Hepatic stellate cell (primary cell): ENCODE data around the gene CCDC184.
"Not testable (repeated sequence)": the region's sequence is repeated elsewhere in the genome, so short reads cannot be mapped to it uniquely, and the experiment has no call there.

Experiments
- DNase-seq: peaks from one replicate; pipeline ENCODE4 v3.0.0; 2011; ENCODE audit warnings: low spot score

CCDC184 gene

GRCh38 chr12:48183091-48183875 lies at the start of gene CCDC184:
TSS of gene CCDC184 (plus strand) at chr12:48183644. CDS start at chr12:48184123, 479 bp downstream.
- peak; percentile 76 for DNase-seq

GRCh38 chr12:48135027-48135426 lies 48.4 kb upstream of the CCDC184 start:
- DNase-seq, result no peak

GRCh38 chr12:48142818-48143674 lies 40.4 kb upstream of the CCDC184 start:
- DNase-seq, result no peak

GRCh38 chr12:48143898-48144297 lies 39.5 kb upstream of the CCDC184 start:
- DNase-seq, result no peak

GRCh38 chr12:48145981-48146380 lies 37.5 kb upstream of the CCDC184 start:
- DNase-seq, result no peak

- DNase-seq, result no peak
Observed at GRCh38 chr12:48151103-48151771, 32.2 kb upstream of the CCDC184 start.

GRCh38 chr12:48155786-48156185 lies 27.7 kb upstream of the CCDC184 start:
- DNase-seq, result not testable (repeated sequence)

GRCh38 chr12:48156652-48157017 lies 26.8 kb upstream of the CCDC184 start:
- peak; percentile 8 for DNase-seq

- peak; percentile 96 for DNase-seq
Observed at GRCh38 chr12:48157018-48157888, 26.2 kb upstream of the CCDC184 start, which contains the start of gene ASB8. TSS of gene ASB8 (minus strand) at chr12:48157515. CDS start at chr12:48153496, 4,019 bp downstream.

- DNase-seq, result no peak
Observed at GRCh38 chr12:48157889-48158370, 25.5 kb upstream of the CCDC184 start.

GRCh38 chr12:48160046-48160445 lies 23.4 kb upstream of the CCDC184 start:
- no peak for DNase-seq

- no peak for DNase-seq
Observed at GRCh38 chr12:48160807-48161206, 22.6 kb upstream of the CCDC184 start.

GRCh38 chr12:48163150-48163747 lies 20.2 kb upstream of the CCDC184 start:
- no peak for DNase-seq

- no peak for DNase-seq
Observed at GRCh38 chr12:48164451-48164850, 19.0 kb upstream of the CCDC184 start.

GRCh38 chr12:48165089-48165981 lies 18.1 kb upstream of the CCDC184 start:
- DNase-seq, result peak; percentile 45

GRCh38 chr12:48169011-48169410 lies 14.4 kb upstream of the CCDC184 start:
- no peak for DNase-seq

GRCh38 chr12:48175613-48176416 lies 7.6 kb upstream of the CCDC184 start:
- no peak for DNase-seq

GRCh38 chr12:48176417-48176751 lies 7.1 kb upstream of the CCDC184 start:
- no peak for DNase-seq

- DNase-seq, result no peak
Observed at GRCh38 chr12:48177982-48178381, 5.5 kb upstream of the CCDC184 start.
